Ramos (cell line): ENCODE measurements around the gene ACSM6.

ENCODE experiments used
- in situ Hi-C: fragments of 300-500 bp; cut with MboI; formaldehyde crosslinking; loops from one replicate; pipeline ENCODE4 v1.14.3; 2022; ENCODE audit warnings: low sequenced_read_pairs; ENCODE audit not compliant: unreplicated experiment

The ACSM6 gene

GRCh38 chr10:95263864-95264226, 69.8 kb downstream of the ACSM6 start:
- in situ Hi-C loops = no loop called here

- in situ Hi-C loops = no loop called here
Measured at GRCh38 chr10:95264227-95265051, 70.4 kb downstream of the ACSM6 start.

- in situ Hi-C loops = no loop called here
Measured at GRCh38 chr10:95265572-95265971, 71.5 kb downstream of the ACSM6 start.

- in situ Hi-C loops = no loop called here
Measured at GRCh38 chr10:95266674-95267095, 72.6 kb downstream of the ACSM6 start.

GRCh38 chr10:95267251-95267650, 73.2 kb downstream of the ACSM6 start:
- in situ Hi-C loops = no loop called here

GRCh38 chr10:95268438-95268837, 74.4 kb downstream of the ACSM6 start:
- in situ Hi-C loops = no loop called here

- in situ Hi-C loops = no loop called here
Measured at GRCh38 chr10:95273393-95274312, 79.6 kb downstream of the ACSM6 start.

GRCh38 chr10:95275726-95276366, 81.8 kb downstream of the ACSM6 start:
- in situ Hi-C loops = no loop called here

- in situ Hi-C loops = no loop called here
Measured at GRCh38 chr10:95276367-95277200, 82.5 kb downstream of the ACSM6 start.

- in situ Hi-C loops = no loop called here
Measured at GRCh38 chr10:95277201-95277570, 83.1 kb downstream of the ACSM6 start.

GRCh38 chr10:95277614-95278013, 83.6 kb downstream of the ACSM6 start:
- in situ Hi-C loops = no loop called here
